ENCODE data around the gene KIAA0319L.

DNA sequence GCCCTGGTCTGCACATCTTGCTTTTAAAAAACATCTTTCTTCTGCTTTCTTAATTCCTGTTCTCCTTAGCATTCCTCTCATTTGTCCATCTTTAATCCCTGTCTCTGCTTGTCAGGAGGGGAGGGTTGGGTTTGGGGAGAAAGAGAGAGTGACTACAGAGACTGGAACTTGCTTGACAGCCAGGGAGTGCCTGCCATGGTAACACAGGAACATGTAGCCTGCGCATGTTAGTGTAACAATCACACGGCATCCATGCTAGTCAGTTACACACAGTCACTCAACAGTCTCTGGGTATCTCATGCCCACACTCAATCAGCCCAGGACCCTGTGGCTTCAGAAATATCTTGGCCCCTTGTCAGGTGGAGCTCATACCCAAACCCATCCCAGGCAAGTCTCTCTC lies 15.1 kb upstream of the KIAA0319L start:
- TF ChIP-seq FOXM1 (IDR thresholded peaks at IDR 0.05; ENCODE audit: borderline replicate concordance), result no peak
- TF ChIP-seq ELF4 (IDR thresholded peaks at IDR 0.05), result no peak
- no peak for TF ChIP-seq FOXK2 (IDR thresholded peaks at IDR 0.05)
- TF ChIP-seq LEF1 (IDR thresholded peaks at IDR 0.05; ENCODE audit: borderline replicate concordance), result no peak
- no peak for TF ChIP-seq BHLHE40 (IDR thresholded peaks at IDR 0.05; ENCODE audit: borderline replicate concordance)
- no peak for TF ChIP-seq TARDBP (IDR thresholded peaks at IDR 0.05)
- no peak for TF ChIP-seq ARNT (IDR thresholded peaks at IDR 0.05)
- TF ChIP-seq SP1 (IDR thresholded peaks at IDR 0.05), result no peak
- TF ChIP-seq L3MBTL2 (conservative IDR thresholded peaks at IDR 0.05), result no peak
- TF ChIP-seq, protein P1, sequence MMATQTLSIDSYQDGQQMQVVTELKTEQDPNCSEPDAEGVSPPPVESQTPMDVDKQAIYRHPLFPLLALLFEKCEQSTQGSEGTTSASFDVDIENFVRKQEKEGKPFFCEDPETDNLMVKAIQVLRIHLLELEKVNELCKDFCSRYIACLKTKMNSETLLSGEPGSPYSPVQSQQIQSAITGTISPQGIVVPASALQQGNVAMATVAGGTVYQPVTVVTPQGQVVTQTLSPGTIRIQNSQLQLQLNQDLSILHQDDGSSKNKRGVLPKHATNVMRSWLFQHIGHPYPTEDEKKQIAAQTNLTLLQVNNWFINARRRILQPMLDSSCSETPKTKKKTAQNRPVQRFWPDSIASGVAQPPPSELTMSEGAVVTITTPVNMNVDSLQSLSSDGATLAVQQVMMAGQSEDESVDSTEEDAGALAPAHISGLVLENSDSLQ (IDR thresholded peaks at IDR 0.05), result no peak
